Activated naive CD8-positive, alpha-beta T cell (primary cell): Measurements from ENCODE around the gene THSD4.

Experiments
- H3K27ac Mint-ChIP-seq: one replicate; pipeline ENCODE4 v1.8.0; 2021; ENCODE audit warnings: mixed read lengths
- H3K27me3 Mint-ChIP-seq: one replicate; pipeline ENCODE4 v1.8.0; 2021; ENCODE audit warnings: mixed read lengths
- H3K36me3 Mint-ChIP-seq: one replicate; pipeline ENCODE4 v1.8.0; 2021; ENCODE audit warnings: mixed read lengths
- H3K4me1 Mint-ChIP-seq: one replicate; pipeline ENCODE4 v1.8.0; 2021; ENCODE audit warnings: low read depth, mixed read lengths
- H3K4me3 Mint-ChIP-seq: one replicate; pipeline ENCODE4 v1.8.0; 2021; ENCODE audit warnings: mild to moderate bottlenecking, mixed read lengths
- H3K9me3 Mint-ChIP-seq: one replicate; pipeline ENCODE4 v1.8.0; 2021; ENCODE audit warnings: low read depth, mixed read lengths

Gene THSD4

DNA sequence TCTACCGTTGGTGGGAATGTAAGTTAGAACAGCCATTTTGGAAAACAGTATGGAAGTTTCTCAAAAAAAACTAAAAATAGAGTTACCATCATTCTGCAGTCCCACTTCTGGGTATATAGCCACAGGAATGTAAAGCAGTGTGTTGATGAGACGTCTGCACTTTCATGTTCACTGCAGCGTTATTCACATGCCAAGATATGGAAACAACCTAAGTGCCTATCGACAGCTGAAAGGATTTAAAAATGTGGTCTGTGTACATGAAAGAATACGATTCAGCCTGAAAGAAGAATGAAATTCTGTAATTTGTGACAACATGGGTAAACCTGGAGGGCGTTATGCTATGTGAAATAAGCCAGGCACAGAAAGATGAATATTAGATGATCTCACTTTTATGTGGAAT, 157.7 kb downstream of the THSD4 start:
- Mint-ChIP-seq H3K9me3 (no peaks in the 10 kb centered on the region), H3K27me3 (no peaks in the 10 kb centered on the region), H3K4me3 (no peak overlapping the region), H3K36me3 (no peaks in the 10 kb centered on the region), H3K27ac (no peak overlapping the region), H3K4me1 (no peaks in the 10 kb centered on the region)

DNA sequence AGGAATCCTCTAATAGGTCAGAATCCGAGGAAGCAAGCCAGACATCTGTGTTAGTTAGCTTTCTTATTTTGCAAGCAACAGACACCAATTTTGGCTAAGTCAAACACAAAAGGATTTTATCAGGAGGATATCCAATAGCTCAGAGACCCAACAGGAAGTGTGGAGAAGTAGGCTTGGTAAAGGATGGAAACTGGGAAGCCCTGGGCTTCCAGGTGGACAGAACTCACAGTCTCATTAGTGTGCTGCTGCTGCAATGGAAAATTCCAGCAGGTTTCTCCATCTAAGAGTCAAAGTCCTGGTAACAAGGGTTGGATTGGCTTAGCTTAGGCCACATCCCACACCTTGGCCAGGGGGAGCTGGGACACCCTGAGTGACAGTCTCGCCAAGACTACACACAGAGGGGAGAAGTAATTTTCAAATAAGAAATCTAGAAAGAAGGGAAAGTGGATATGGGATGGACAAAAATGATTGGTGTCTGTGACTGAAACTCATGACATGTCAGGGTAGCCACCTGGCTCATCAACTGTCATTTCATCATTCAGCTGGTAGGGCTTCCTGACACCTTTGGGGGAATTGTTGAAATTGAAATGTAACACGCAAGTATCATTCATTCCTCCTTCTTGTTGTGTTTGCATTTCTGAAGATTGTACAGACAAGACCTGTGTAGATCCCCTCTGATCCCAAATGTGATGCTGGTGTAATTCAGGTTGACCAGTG, 158.6 kb downstream of the THSD4 start:
- H3K9me3 Mint-ChIP-seq: no peaks in the 10 kb centered on the region
- no peaks in the 10 kb centered on the region for H3K27me3 Mint-ChIP-seq
- no peaks in the 10 kb centered on the region for H3K4me1 Mint-ChIP-seq
- H3K4me3 Mint-ChIP-seq: no peak overlapping the region
- no peak overlapping the region for H3K27ac Mint-ChIP-seq
- H3K36me3 Mint-ChIP-seq: no peaks in the 10 kb centered on the region

DNA sequence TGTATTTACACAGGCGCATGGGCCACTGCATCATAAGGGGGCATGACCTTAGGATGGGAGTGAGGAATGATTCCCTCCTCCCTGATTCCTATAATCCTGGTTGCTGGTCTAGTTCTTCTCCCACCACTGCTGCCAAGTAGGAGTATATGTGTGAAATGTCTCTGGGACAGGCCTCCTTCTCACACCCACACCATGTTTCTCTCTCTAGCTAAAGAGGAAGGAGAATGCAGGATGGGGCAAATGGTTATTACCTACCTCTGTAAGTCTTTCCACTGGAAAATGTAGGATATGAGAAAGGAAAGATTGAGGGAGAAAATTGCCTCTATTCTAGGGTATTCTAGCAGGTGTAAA, 159.2 kb downstream of the THSD4 start:
- Mint-ChIP-seq H3K9me3 (no peaks in the 10 kb centered on the region), H3K36me3 (no peaks in the 10 kb centered on the region), H3K27me3 (no peaks in the 10 kb centered on the region), H3K27ac (no peak overlapping the region), H3K4me1 (no peaks in the 10 kb centered on the region), H3K4me3 (no peak overlapping the region)

DNA sequence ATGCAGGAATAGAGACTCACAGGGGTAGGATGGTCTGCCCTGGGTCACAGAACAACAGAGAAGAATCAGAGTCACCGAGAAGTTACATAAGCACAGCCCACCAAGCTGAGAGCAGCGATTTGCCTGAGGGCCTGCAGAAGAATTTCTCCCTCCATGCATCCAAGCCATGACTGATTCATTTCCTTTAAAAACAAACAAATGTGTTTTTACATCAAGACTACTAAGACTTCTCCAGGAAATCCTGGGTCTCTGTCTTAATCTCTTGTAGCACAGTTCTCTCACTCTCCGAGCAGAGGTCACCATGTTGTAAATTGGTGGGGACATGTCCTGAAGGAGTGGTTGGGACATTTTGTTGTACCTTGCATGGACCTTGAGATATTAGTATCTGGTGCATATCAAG, 159.8 kb downstream of the THSD4 start:
- no peaks in the 10 kb centered on the region for H3K36me3 Mint-ChIP-seq

DNA sequence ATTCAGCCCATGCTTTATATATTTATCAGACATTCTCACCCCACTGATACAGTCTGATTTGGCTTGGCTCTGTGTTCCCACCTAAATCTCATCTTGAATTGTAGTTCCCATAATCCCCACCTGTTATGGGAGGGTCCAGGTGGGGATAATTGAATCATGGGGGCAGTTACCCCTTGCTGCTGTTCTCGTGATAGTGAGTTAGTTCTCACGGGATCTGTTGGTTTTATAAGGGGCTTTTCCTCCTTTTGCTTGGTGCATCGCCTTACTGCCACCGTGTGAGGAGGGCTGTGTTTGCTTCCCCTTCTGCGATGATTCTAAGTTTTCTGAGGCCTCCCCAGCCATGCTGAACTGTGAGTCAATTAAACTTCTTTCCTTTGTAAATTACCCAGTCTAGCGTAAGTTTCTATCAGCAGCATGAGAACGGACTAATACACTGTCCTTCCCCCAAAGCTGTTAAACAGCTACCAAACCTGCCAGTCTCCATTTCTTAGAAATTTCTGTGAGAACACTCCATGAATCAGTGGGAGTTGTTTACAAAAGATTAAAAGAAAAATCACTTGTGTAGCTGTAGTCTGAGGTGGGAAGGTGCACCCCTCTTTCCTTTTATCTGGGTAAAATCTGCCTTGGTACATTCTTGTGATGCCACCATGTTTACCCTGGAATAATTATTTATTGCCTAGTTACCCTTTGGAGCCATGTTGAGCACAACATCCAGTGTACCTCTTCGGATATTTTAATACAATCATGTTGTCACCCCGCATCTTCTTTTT, 160.5 kb downstream of the THSD4 start:
- Mint-ChIP-seq H3K27ac (no peak overlapping the region), H3K4me1 (no peaks in the 10 kb centered on the region), H3K27me3 (no peaks in the 10 kb centered on the region), H3K4me3 (no peak overlapping the region), H3K36me3 (no peaks in the 10 kb centered on the region), H3K9me3 (no peaks in the 10 kb centered on the region)

More for the DNA sequence above, 159.8 kb downstream of the THSD4 start:
- no peak overlapping the region for H3K27ac Mint-ChIP-seq
- no peak overlapping the region for H3K4me3 Mint-ChIP-seq
- H3K4me1 Mint-ChIP-seq: no peaks in the 10 kb centered on the region
- no peaks in the 10 kb centered on the region for H3K9me3 Mint-ChIP-seq
- no peaks in the 10 kb centered on the region for H3K27me3 Mint-ChIP-seq

DNA sequence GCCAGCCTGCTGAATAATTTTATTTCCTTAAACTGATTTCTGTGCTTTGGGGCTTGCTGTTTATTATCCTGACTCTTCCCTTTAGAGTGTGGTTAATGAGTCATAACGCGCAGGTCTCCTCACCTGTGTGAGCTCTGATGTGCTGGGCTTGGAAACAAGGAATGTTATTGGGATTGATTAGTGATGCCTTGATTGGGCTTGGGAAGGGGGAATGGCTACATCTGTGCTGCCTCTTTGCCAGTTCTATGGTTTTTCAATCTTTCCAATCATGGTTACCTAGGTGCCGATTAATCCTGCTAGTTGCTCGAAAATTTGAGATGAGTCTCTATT, 161.0 kb downstream of the THSD4 start:
- Mint-ChIP-seq H3K4me3 (no peak overlapping the region), H3K36me3 (no peaks in the 10 kb centered on the region), H3K27ac (no peak overlapping the region), H3K9me3 (no peaks in the 10 kb centered on the region), H3K4me1 (no peaks in the 10 kb centered on the region), H3K27me3 (no peaks in the 10 kb centered on the region)

DNA sequence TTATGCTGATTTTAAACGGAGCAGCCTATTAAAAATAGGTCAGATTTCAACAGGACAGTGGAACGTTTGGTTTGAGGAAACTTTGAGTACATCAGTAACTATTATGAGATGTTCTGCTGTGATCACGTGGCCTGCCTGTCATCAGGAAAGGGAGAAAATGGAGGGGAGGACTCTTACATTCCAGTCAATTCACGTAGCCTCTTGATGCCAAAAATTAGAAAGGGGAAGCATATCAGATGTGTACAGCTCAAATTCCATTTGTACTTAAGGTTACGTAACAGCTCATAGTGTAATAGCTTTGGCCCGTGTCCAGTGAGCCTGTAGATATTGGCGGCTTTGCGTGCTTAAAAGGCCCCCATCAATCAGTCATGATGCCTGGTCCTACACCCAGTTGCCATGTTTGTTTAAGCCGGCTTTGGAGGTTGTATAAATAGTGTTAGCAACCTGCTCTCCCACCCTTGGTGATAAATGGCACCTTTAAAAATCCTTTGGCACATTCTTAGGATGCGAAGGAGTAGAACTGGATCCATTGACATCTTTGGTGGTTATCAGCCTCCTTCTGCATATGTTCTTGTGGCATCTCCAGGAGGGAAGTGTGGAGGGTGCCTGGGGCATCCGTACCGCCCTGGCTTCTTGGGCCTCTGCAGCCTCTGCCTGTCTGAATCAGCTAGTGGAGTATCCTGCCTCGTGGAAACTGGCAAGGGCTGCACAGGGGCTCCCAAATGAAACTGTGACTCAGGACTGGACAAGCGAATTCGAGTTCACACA, 163.9 kb downstream of the THSD4 start:
- H3K27me3 Mint-ChIP-seq: no peaks in the 10 kb centered on the region
- H3K27ac Mint-ChIP-seq: no peak overlapping the region
- H3K9me3 Mint-ChIP-seq: no peaks in the 10 kb centered on the region
- no peak overlapping the region for H3K4me3 Mint-ChIP-seq
- H3K36me3 Mint-ChIP-seq: no peaks in the 10 kb centered on the region
- H3K4me1 Mint-ChIP-seq: no peaks in the 10 kb centered on the region

DNA sequence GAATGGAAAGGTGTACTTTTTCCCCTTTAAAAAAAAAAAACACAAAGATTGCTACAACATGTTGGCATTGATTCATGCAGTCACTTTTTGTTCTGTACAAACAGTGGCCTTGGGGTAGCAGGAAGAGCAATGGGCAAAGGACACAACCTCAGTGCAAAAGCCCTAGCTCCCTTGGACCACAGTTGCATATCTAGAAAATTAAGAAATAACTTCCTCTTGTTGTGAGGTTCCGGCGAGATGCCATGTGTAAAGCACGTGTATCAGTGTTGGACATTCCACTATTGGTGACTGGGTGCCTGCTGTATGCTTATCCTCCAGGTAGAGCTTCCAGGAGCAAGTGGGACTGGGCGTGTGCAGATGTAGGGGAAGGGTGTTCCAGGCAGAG, 164.5 kb downstream of the THSD4 start:
- H3K27me3 Mint-ChIP-seq: peaks cover under 1% of the 10 kb centered on the region
- H3K27ac Mint-ChIP-seq: no peak overlapping the region
- H3K36me3 Mint-ChIP-seq: no peaks in the 10 kb centered on the region
- no peak overlapping the region for H3K4me3 Mint-ChIP-seq
- H3K9me3 Mint-ChIP-seq: no peaks in the 10 kb centered on the region
- H3K4me1 Mint-ChIP-seq: no peaks in the 10 kb centered on the region

DNA sequence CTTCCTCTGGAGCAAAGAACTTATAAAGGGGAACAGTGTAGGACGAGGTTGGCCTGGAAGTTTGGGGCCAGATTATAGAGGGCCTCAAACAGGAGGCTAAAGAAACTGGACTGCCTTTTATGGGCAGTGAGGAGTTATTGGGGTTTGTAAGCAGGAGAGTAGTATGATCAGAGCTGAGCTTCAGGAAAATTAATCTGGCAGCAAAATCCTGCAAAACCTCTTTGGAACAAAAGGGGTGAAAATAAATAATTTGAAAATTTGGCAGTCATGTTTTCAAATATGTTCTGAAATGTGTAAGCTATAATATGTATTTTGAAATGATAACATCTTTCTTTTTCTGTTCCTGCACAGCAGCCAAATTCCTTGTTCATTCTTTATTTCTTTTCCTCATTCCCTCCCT, 164.9 kb downstream of the THSD4 start:
- Mint-ChIP-seq H3K36me3 (no peaks in the 10 kb centered on the region), H3K27ac (no peak overlapping the region), H3K4me3 (no peak overlapping the region), H3K9me3 (no peaks in the 10 kb centered on the region), H3K4me1 (no peaks in the 10 kb centered on the region), H3K27me3 (peaks cover 2% of the 10 kb centered on the region)

DNA sequence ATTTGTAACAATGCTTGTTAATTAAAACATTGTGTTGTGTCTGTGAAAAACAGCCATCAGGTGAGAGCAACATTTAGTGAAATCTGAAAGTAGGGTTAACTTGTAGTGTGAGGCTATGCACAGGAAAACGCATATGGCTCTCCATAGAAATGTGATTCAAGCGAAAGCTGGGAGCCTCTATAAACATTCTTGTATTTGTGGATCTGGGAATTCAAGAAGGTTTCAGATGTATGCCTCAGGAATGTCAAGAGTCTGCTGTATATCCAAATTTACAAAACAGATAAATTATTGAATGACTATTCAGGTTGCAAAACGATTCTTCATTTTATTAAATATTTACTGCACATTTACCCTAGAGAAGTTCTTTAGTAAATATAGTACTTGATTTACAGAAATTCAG, 166.0 kb downstream of the THSD4 start:
- Mint-ChIP-seq H3K4me3 (no peak overlapping the region), H3K27ac (no peak overlapping the region), H3K27me3 (peaks cover 3% of the 10 kb centered on the region), H3K4me1 (no peaks in the 10 kb centered on the region), H3K9me3 (no peaks in the 10 kb centered on the region), H3K36me3 (no peaks in the 10 kb centered on the region)

DNA sequence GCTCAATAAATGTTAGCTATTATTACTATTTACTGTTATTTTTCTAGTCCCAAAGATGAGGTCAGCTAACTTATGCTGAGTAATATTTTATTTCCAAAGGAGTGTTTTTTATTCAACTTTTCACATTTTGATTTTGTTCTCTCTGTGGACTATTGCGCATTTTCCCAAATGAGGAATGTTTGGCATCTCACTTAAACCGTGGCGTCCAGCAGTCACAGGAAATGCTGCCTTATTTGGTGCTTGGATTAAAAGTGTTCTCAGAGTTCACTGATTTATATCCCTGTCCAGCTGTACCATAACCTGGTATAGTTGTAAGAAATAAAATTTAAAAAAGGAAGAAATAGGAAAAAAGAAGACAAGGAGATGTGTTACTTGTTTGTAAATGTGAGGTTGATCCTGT, 166.8 kb downstream of the THSD4 start:
- H3K4me3 Mint-ChIP-seq: no peak overlapping the region
- H3K9me3 Mint-ChIP-seq: no peaks in the 10 kb centered on the region
- no peak overlapping the region for H3K27ac Mint-ChIP-seq
- peaks cover 4% of the 10 kb centered on the region for H3K27me3 Mint-ChIP-seq
- no peaks in the 10 kb centered on the region for H3K4me1 Mint-ChIP-seq
- H3K36me3 Mint-ChIP-seq: no peaks in the 10 kb centered on the region

DNA sequence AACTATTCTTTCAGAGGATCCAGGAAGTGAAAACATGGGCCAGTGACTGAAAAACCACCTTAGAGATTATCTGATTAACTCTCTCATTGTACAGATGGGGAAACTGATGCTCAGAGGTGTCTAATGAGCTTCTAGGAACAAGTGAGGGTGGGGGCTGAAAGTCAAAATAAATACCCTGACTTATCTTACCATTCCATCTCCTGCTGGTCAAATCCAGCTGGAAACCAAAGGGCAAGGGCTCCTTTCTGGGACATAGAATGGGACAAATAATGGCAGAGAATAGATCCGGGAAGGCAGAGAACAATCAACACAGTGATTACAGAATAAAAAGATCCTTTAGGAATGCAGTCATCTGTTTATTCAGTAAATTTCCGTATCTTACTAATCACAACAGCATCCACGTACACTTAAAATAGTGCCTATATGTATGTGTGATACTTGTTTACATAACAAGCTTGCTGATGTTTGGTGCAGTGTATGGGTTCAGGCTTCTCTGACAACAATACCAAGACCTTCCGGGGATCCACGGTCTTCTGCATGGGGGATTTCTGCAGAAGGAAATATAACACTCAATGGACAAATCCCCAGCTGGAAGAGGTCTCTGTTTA, 173.2 kb downstream of the THSD4 start:
- no peak overlapping the region for H3K4me3 Mint-ChIP-seq
- H3K27me3 Mint-ChIP-seq: peaks cover 5% of the 10 kb centered on the region
- no peak overlapping the region for H3K27ac Mint-ChIP-seq
- no peaks in the 10 kb centered on the region for H3K36me3 Mint-ChIP-seq
- H3K9me3 Mint-ChIP-seq: no peaks in the 10 kb centered on the region
- peaks cover 15% of the 10 kb centered on the region for H3K4me1 Mint-ChIP-seq

DNA sequence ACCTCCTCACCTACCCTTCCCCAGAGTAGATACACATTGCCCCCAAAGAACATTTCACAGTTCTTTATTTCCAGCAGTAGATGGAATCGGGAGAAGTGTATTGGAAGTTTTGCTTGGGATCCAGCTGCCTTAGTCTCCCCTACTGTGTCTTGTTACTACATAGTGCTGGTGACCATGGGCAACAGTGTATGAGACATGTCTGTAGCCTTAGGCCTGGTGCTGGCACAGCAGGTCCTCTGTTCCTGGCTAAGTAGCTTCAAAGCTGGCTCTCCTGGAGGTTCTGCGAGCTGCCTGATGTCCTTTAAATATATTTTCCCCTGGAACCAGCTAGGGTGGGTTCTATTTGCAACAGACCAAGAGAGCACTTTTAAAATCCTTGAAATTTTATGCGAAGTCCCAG, 174.7 kb downstream of the THSD4 start:
- peaks cover 3% of the 10 kb centered on the region for H3K27me3 Mint-ChIP-seq
- H3K4me1 Mint-ChIP-seq: peaks cover 15% of the 10 kb centered on the region
- no peaks in the 10 kb centered on the region for H3K9me3 Mint-ChIP-seq
- H3K27ac Mint-ChIP-seq: no peak overlapping the region
- H3K36me3 Mint-ChIP-seq: no peaks in the 10 kb centered on the region
- H3K4me3 Mint-ChIP-seq: no peak overlapping the region

DNA sequence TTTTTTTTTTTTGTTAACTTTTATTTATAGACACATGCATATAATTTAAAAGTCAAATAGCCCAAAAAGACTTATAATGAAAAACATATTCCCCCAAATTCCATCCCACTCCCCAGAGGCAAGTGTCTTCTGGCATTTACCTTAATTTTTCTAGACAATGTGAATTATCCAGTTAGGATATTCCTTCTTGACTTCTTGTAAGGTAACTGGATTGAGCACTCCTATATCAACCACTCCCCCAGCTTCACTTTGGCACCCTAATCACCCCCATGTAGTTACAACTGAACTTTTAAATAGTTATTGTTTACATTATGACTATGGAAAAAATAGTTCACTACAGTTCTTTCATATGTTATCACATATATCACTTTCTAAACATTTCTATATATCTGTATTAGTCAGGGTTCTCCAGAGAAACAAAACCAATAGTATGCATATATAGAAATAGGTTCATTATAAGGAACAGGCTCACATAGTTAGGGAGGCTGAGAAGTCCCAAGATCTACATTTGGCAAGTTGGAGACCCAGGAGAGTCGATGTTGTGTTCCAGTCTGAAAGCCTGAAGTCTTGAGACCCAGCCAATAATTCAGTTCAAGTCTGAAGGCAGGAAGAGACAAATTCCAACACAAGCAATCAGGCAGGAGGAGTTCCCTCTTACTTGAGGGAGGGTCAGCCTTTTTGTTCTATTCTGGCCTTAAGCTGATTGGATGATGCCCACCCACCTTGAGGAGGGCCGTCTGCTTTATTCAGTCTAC, 175.8 kb downstream of the THSD4 start:
- peaks cover 15% of the 10 kb centered on the region for H3K4me1 Mint-ChIP-seq
- peaks cover 6% of the 10 kb centered on the region for H3K27me3 Mint-ChIP-seq
- H3K36me3 Mint-ChIP-seq: no peaks in the 10 kb centered on the region
- no peak overlapping the region for H3K27ac Mint-ChIP-seq
- no peak overlapping the region for H3K4me3 Mint-ChIP-seq
- H3K9me3 Mint-ChIP-seq: no peaks in the 10 kb centered on the region
